Fibroblast of the aortic adventitia (primary cell): ENCODE results near the gene AP1B1. TPM values are rescaled to one million over a fixed set of nuclear protein-coding genes. Genes with fewer than 3 reads are reported as not detected.

Experiments used
- DNase-seq: peaks from one replicate; pipeline ENCODE4 v3.0.0-alpha.2; 2010; ENCODE audit warnings: low read depth
- H3K4me3 ChIP-seq: 2 replicates; pipeline ENCODE4 v1.5.1; 2011; ENCODE audit warnings: low read depth, mild to moderate bottlenecking, control low read depth, low read length, moderate library complexity
- CTCF ChIP-seq: IDR thresholded peaks from 2 replicates; pipeline ENCODE4 v1.5.1; 2011; ENCODE audit warnings: mild to moderate bottlenecking, low read length, control low read depth, inconsistent platforms; ENCODE audit not compliant: insufficient read depth
- total RNA-seq: library from RNA; depleted of rRNA; stranded (reverse); fragments of >200 nt; gene quantifications from 2 replicates; pipeline ENCODE4 v1.2.3, GENCODE V29; 2012; ENCODE audit warnings: low replicate concordance

Gene AP1B1
- total RNA-seq, 1 donor, result 46.3 TPM

- no peak for DNase-seq
- no peak overlapping the region for H3K4me3 ChIP-seq
- no peak for TF ChIP-seq CTCF
Observed at GRCh38 chr22:29396126-29396525, 7.8 kb upstream of the AP1B1 start.

GRCh38 chr22:29394931-29395581, 6.7 kb upstream of the AP1B1 start:
- H3K4me3 ChIP-seq, result no peak overlapping the region
- peak; percentile 80 for TF ChIP-seq CTCF
- peak; percentile 81 for DNase-seq

GRCh38 chr22:29393019-29393608, 4.7 kb upstream of the AP1B1 start:
- DNase-seq, result no peak
- no peak overlapping the region for H3K4me3 ChIP-seq
- TF ChIP-seq CTCF, result no peak

GRCh38 chr22:29391546-29391945, 3.2 kb upstream of the AP1B1 start:
- DNase-seq, result no peak
- no peak overlapping the region for H3K4me3 ChIP-seq

GRCh38 chr22:29390270-29390669, 1.9 kb upstream of the AP1B1 start:
- DNase-seq, result no peak
- no peak overlapping the region for H3K4me3 ChIP-seq
- TF ChIP-seq CTCF, result no peak

More at GRCh38 chr22:29391546-29391945, 3.2 kb upstream of the AP1B1 start:
- no peak for TF ChIP-seq CTCF

- no peak for TF ChIP-seq CTCF
- H3K4me3 ChIP-seq, result peak overlapping the region; percentile 83
- DNase-seq, result no peak
Observed at GRCh38 chr22:29388759-29389090, 355 bp upstream of the AP1B1 start.

- no peak for DNase-seq
- no peak for TF ChIP-seq CTCF
- H3K4me3 ChIP-seq, result no peak overlapping the region
Observed at GRCh38 chr22:29386708-29387107, 1.7 kb downstream of the AP1B1 start.
